K562 treated with DMSO at 1 percent for 12 hours (cell line): ENCODE data around the gene CLTRN. TPM values are rescaled to one million over a fixed set of nuclear protein-coding genes. Genes with fewer than 3 reads are reported as not detected.

Source experiments
- total RNA-seq: library from RNA; unstranded; fragments of 300-600 nt; gene quantifications from 2 replicates; pipeline ENCODE4 v1.2.3, GENCODE V29; 2022; ENCODE audit not compliant: insufficient read depth

Gene CLTRN, protein sequence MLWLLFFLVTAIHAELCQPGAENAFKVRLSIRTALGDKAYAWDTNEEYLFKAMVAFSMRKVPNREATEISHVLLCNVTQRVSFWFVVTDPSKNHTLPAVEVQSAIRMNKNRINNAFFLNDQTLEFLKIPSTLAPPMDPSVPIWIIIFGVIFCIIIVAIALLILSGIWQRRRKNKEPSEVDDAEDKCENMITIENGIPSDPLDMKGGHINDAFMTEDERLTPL
- total RNA-seq = not detected in 2 replicates

GRCh38 chrX:15664487-15665444, at the start of gene CLTRN:
Gene CLTRN, minus strand, starts transcription at chrX:15664805. Its CDS starts 30 bp downstream, at chrX:15664775.

DNA sequence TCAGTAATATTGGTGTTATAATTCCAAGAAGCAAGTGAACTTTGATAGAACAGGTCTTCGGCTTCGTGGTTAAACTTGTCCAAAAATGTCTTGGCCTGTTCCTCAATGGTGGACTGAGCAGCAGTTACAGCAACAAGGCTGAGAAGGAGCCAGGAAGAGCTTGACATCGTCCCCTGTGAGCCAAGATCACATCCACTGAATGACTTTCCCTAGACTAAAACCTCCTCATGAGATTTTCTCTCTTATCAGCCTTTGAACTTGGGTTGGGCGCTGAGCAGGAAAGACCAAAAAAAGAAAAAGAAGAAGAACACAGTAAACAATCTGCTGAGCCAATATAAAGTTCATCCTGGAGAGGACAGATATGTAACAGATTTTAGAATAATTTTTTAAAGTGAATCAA, 63.9 kb downstream of the CLTRN start, which contains the start of gene ACE2:
Gene ACE2 (minus strand): TSS at position 216 of the 400 bp plus-strand sequence. CDS start 49 bp downstream, at position 167.

Other genes with a start within 250 kb of the CLTRN start
- gene PIR, start 171.5 kb downstream of the CLTRN start, total RNA-seq = 12.8 and 15.7 TPM in 2 replicates
- gene BMX, start 164.0 kb downstream of the CLTRN start, total RNA-seq = not detected in 2 replicates
- not detected in 2 replicates for gene ACE2, start 63.8 kb downstream of the CLTRN start, total RNA-seq
- gene CA5B, start 73.5 kb upstream of the CLTRN start, total RNA-seq = 0.48 and 1.1 TPM in 2 replicates
- 12.2 and 14.9 TPM in 2 replicates for gene ZRSR2, start 125.7 kb upstream of the CLTRN start, total RNA-seq
- 20.6 and 47.4 TPM in 2 replicates for gene AP1S2, start 190.0 kb upstream of the CLTRN start, total RNA-seq